H1 (cell line): ENCODE results near the gene SLC7A5.

Source experiments
- CTCF ChIP-seq, 3 experiments: IDR thresholded peaks; 1 replicate in 2 of 3; 2 replicates in 1 of 3; pipeline versions ENCODE4 v1.5.1 to v1.6.1; 2011; ENCODE audit warnings: low read length in 3 of 3, mild to moderate bottlenecking in 3 of 3, inconsistent platforms in 2 of 3, low read depth in 1 of 3, moderate library complexity in 1 of 3; ENCODE audit not compliant: insufficient read depth in 1 of 3; ENCODE audit errors: control extremely low read depth in 1 of 3
- EGR1 ChIP-seq: IDR thresholded peaks from 2 replicates; pipeline ENCODE4 v1.6.1; 2011; ENCODE audit warnings: low read depth, low read length, borderline replicate concordance
- POLR2AphosphoS5 ChIP-seq: IDR thresholded peaks from 2 replicates; pipeline ENCODE4 v1.6.1; 2011; ENCODE audit warnings: low read depth, low read length
- SIX5 ChIP-seq: IDR thresholded peaks from 2 replicates; pipeline ENCODE4 v1.6.1; 2011; ENCODE audit warnings: mild to moderate bottlenecking, low read depth, low read length

GRCh38 chr16:87844120-87844733, 25.1 kb downstream of the SLC7A5 start:
- TF ChIP-seq SIX5 (no peak), POLR2AphosphoS5 (no peak), EGR1 (no peak), CTCF (IDR thresholded peaks at IDR 0.05; ENCODE audit: control extremely low read depth in 1 of 3, insufficient read depth in 1 of 3, low read depth in 1 of 3, low read length in 3 of 3) (peak; percentile 44 to 80 (median 70))
